GM18858 (cell line): ENCODE measurements around the gene STAC2.
"Not testable (repeated sequence)": the region's sequence is repeated elsewhere in the genome, so short reads cannot be mapped to it uniquely, and the experiment has no call there.

ENCODE experiments used
- ATAC-seq: cut with Tn5 transposase; IDR thresholded peaks from one replicate; pipeline ENCODE4 v1.9.1; 2021; ENCODE audit not compliant: unreplicated experiment

The STAC2 gene

GRCh38 chr17:39191750-39192510 is 33.8 kb downstream of the STAC2 start:
- no peak for ATAC-seq

GRCh38 chr17:39187152-39187830 is 38.5 kb downstream of the STAC2 start:
- no peak for ATAC-seq

GRCh38 chr17:39186481-39187002 is 39.2 kb downstream of the STAC2 start:
- no peak for ATAC-seq

GRCh38 chr17:39183720-39184119 is 42.0 kb downstream of the STAC2 start:
- no peak for ATAC-seq

- no peak for ATAC-seq
Observed at GRCh38 chr17:39183045-39183444, 42.7 kb downstream of the STAC2 start.

GRCh38 chr17:39181303-39181702 is 44.4 kb downstream of the STAC2 start:
- ATAC-seq: no peak

GRCh38 chr17:39178536-39178935 is 47.2 kb downstream of the STAC2 start:
- no peak for ATAC-seq

- no peak for ATAC-seq
Observed at GRCh38 chr17:39177256-39177655, 48.5 kb downstream of the STAC2 start.

- no peak for ATAC-seq
Observed at GRCh38 chr17:39175695-39176093, 50.1 kb downstream of the STAC2 start.

GRCh38 chr17:39174920-39175694 is 50.6 kb downstream of the STAC2 start:
- no peak for ATAC-seq

- no peak for ATAC-seq
Observed at GRCh38 chr17:39173526-39174274, 52.0 kb downstream of the STAC2 start.

- ATAC-seq: no peak
Observed at GRCh38 chr17:39173080-39173479, 52.7 kb downstream of the STAC2 start.

GRCh38 chr17:39171933-39172332 is 53.8 kb downstream of the STAC2 start:
- no peak for ATAC-seq

- ATAC-seq: no peak
Observed at GRCh38 chr17:39170558-39170957, 55.2 kb downstream of the STAC2 start.

GRCh38 chr17:39170109-39170508 is 55.6 kb downstream of the STAC2 start:
- no peak for ATAC-seq

- ATAC-seq: no peak
Observed at GRCh38 chr17:39169518-39169917, 56.2 kb downstream of the STAC2 start.

- ATAC-seq: no peak
Observed at GRCh38 chr17:39169101-39169500, 56.6 kb downstream of the STAC2 start.

GRCh38 chr17:39168503-39168902 is 57.2 kb downstream of the STAC2 start:
- ATAC-seq: not testable (repeated sequence)

GRCh38 chr17:39167476-39167875 is 58.3 kb downstream of the STAC2 start:
- ATAC-seq: no peak

- ATAC-seq: no peak
Observed at GRCh38 chr17:39166437-39167335, 59.1 kb downstream of the STAC2 start.
